Colonic mucosa (tissue), 4 donors: ENCODE data around the gene TNKS1BP1. TPM values are rescaled to one million over a fixed set of nuclear protein-coding genes. Genes with fewer than 3 reads are reported as not detected.

Source experiments
- DNase-seq: peaks from one replicate; pipeline ENCODE4 v3.0.0-alpha.2; 2020
- H3K27ac ChIP-seq: fragments of 200-600 bp; one replicate; pipeline ENCODE4 v1.8.0; 2021
- H3K27me3 ChIP-seq: fragments of 200-600 bp; one replicate; pipeline ENCODE4 v1.8.0; 2021
- H3K36me3 ChIP-seq: fragments of 200-600 bp; one replicate; pipeline ENCODE4 v1.8.0; 2021
- H3K4me1 ChIP-seq: fragments of 200-600 bp; one replicate; pipeline ENCODE4 v1.8.0; 2021; ENCODE audit warnings: mild to moderate bottlenecking
- H3K4me3 ChIP-seq: fragments of 200-600 bp; one replicate; pipeline ENCODE4 v1.8.0; 2021
- H3K9ac ChIP-seq, 2 donors: one replicate each; pipeline ENCODE4 v1.7.0; 2013; ENCODE audit warnings: control low read depth in 2 of 2, low read depth in 2 of 2, low read length in 2 of 2
- H3K9me3 ChIP-seq: fragments of 200-600 bp; one replicate; pipeline ENCODE4 v1.8.0; 2021
- CTCF ChIP-seq: fragments of 200-600 bp; IDR thresholded peaks from one replicate; pipeline ENCODE4 v1.8.0; 2022; ENCODE audit warnings: antibody characterized with exemption, mild to moderate bottlenecking
- intact Hi-C: fragments of 100-400 bp; cut with DNase I; formaldehyde crosslinking; loops from one replicate; pipeline ENCODE4 v1.14.1; 2022
- total RNA-seq, 2 donors: library from RNA; stranded (reverse); fragmentation: NEBNext Ultra II Directional in 1 of 2; extraction: Animal tissue kit (Norgen Biotek cat#: 25700) in 1 of 2; gene quantifications; one replicate each; pipeline ENCODE4 v1.2.1, GENCODE V29; 2021
- donor health status: healthy.
- donor health status: DM: no; HTN: no; CAD: no.
- donor health status: DM: no; HTN: no; CAD: no.

TNKS1BP1 gene
- total RNA-seq, 2 donors from 2014 or later = 113 to 117 TPM

GRCh38 chr11:57335023-57335342, 10.2 kb upstream of the TNKS1BP1 start:
- Histone ChIP-seq H3K36me3 (peaks cover 19% of the 10 kb centered on the region), H3K27me3 (no peaks in the 10 kb centered on the region), H3K9me3 (no peaks in the 10 kb centered on the region), H3K27ac (peak overlapping the region; percentile 75), H3K4me3 (peak overlapping the region; percentile 90), H3K4me1 (peaks cover 7% of the 10 kb centered on the region), H3K9ac (peak overlapping the region; percentile 76 to 90)
- no peak for DNase-seq
- TF ChIP-seq CTCF = no peak
- intact Hi-C loops = no loop called here

- H3K36me3 ChIP-seq = peaks cover 28% of the 10 kb centered on the region
- peaks cover 7% of the 10 kb centered on the region for H3K4me1 ChIP-seq
- TF ChIP-seq CTCF = no peak
- intact Hi-C loops = no loop called here
- no peaks in the 10 kb centered on the region for H3K9me3 ChIP-seq
- DNase-seq = no peak
- no peak overlapping the region for H3K9ac ChIP-seq
- H3K4me3 ChIP-seq = no peak overlapping the region
- no peaks in the 10 kb centered on the region for H3K27me3 ChIP-seq
- no peak overlapping the region for H3K27ac ChIP-seq
Observed at GRCh38 chr11:57332694-57333440, 8.1 kb upstream of the TNKS1BP1 start.

GRCh38 chr11:57331720-57332119, 7.0 kb upstream of the TNKS1BP1 start:
- no peak overlapping the region for H3K4me3 ChIP-seq
- TF ChIP-seq CTCF = no peak
- no peak overlapping the region for H3K9ac ChIP-seq
- H3K36me3 ChIP-seq = peaks cover 28% of the 10 kb centered on the region
- H3K4me1 ChIP-seq = peaks cover 7% of the 10 kb centered on the region
- no peak for DNase-seq
- intact Hi-C loops = no loop called here
- H3K9me3 ChIP-seq = no peaks in the 10 kb centered on the region
- no peaks in the 10 kb centered on the region for H3K27me3 ChIP-seq
- no peak overlapping the region for H3K27ac ChIP-seq

GRCh38 chr11:57330029-57330428, 5.3 kb upstream of the TNKS1BP1 start:
- Histone ChIP-seq H3K4me1 (peaks cover 7% of the 10 kb centered on the region), H3K36me3 (peaks cover 28% of the 10 kb centered on the region), H3K27me3 (no peaks in the 10 kb centered on the region), H3K4me3 (no peak overlapping the region), H3K9me3 (no peaks in the 10 kb centered on the region), H3K9ac (no peak overlapping the region), H3K27ac (no peak overlapping the region)
- intact Hi-C loops = no loop called here
- no peak for TF ChIP-seq CTCF
- DNase-seq = no peak

- intact Hi-C loops = no loop called here
- Histone ChIP-seq H3K4me3 (no peak overlapping the region), H3K4me1 (no peaks in the 10 kb centered on the region), H3K9me3 (no peaks in the 10 kb centered on the region), H3K27me3 (no peaks in the 10 kb centered on the region), H3K27ac (no peak overlapping the region), H3K9ac (no peak overlapping the region), H3K36me3 (peaks cover 27% of the 10 kb centered on the region)
- no peak for TF ChIP-seq CTCF
- DNase-seq = no peak
Observed at GRCh38 chr11:57327721-57328120, 3.0 kb upstream of the TNKS1BP1 start.
